Large intestine (tissue), 3 donors: ENCODE measurements around the gene CRTAC1. TPM values are rescaled to one million over a fixed set of nuclear protein-coding genes. Genes with fewer than 3 reads are reported as not detected.

Experiments
- DNase-seq, 2 donors: peaks; one replicate each; pipeline versions ENCODE4 v3.0.0 to v3.0.0-alpha.2; 2013
- H3K27ac ChIP-seq: one replicate; pipeline ENCODE4 v1.5.1; 2013; ENCODE audit warnings: low read length
- H3K27me3 ChIP-seq: 2 replicates; pipeline ENCODE4 v1.6.1; 2013; ENCODE audit warnings: low read length; ENCODE audit not compliant: control insufficient read depth, insufficient read depth
- H3K36me3 ChIP-seq: 2 replicates; pipeline ENCODE4 v1.6.1; 2013; ENCODE audit warnings: low read length; ENCODE audit not compliant: control insufficient read depth, insufficient read depth
- H3K4me1 ChIP-seq: one replicate; pipeline ENCODE4 v1.6.1; 2013; ENCODE audit warnings: low read length; ENCODE audit not compliant: control insufficient read depth, insufficient read depth
- H3K4me3 ChIP-seq: one replicate; pipeline ENCODE4 v1.5.1; 2013; ENCODE audit warnings: low read length
- H3K9me3 ChIP-seq: one replicate; pipeline ENCODE4 v1.6.1; 2013; ENCODE audit warnings: mild to moderate bottlenecking, low read depth, low read length, moderate library complexity; ENCODE audit not compliant: control insufficient read depth
- WGBS: methylation state at CpG from one replicate; pipeline ENCODE4 v1.1.5; 2013; ENCODE audit warnings: low lambda C conversion rate; ENCODE audit not compliant: insufficient coverage; 5-methylcytosine and 5-hydroxymethylcytosine counted together
- polyA plus RNA-seq: library from polyadenylated mRNA; unstranded; fragments of 120-200 nt; gene quantifications from one replicate; pipeline ENCODE4 v1.2.1, GENCODE V29; 2013

The CRTAC1 gene
- polyA plus RNA-seq, 1 donor: 2.5 TPM

DNA sequence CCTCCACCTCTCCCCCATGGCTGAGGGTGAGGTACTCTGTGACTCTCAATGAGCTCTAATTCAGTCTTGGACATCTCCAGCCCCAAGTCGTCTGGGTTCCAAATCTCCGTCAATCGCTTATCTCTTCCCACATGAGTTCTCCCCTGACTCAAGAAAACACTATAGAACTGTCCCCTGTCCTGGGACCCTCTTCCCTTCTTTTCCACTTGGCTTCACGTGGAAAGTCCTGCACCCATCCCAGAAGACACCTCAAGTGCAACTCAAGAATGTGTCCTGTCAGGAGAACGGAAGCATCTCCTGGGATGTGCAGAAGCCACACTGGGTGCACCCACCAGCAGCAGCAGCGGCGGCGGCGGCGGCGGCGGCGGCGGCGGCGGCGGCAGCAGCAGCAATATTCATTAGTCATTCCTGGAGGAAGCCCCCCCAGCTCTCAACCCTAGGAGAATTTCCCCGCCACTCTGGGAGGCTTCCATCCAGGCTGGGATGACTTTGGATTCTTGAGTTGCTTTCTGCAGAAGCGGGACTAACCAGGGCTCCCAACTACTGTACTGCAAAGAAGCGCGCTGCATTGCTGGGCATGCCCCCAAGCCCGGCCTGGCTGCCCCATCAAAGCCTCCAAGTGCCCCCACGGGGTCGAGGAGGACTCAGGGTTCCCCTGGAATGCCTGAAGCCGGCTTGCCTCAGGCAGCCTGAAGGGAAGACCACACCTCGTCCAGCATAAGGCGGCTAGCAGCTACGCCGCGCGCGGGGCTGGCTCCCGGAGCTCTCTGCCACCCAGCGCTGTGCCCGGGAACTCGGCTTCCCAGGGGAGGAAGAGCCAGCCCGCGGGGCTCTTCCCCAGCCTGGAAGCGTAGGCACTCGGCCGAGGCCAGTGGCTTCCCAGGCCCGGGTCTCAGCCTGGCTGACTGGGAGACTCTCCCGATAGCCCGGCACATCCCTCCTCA, 1.0 kb downstream of the CRTAC1 start:
- no peak for DNase-seq
- no peaks in the 10 kb centered on the region for H3K4me1 ChIP-seq
- H3K9me3 ChIP-seq: no peaks in the 10 kb centered on the region
- WGBS: no CpG with 5 or more reads among the region's 44 CpGs
- H3K4me3 ChIP-seq: peak overlapping the region; percentile 10
- H3K27me3 ChIP-seq: peaks cover 86% of the 10 kb centered on the region
- no peaks in the 10 kb centered on the region for H3K36me3 ChIP-seq
- H3K27ac ChIP-seq: no peak overlapping the region

DNA sequence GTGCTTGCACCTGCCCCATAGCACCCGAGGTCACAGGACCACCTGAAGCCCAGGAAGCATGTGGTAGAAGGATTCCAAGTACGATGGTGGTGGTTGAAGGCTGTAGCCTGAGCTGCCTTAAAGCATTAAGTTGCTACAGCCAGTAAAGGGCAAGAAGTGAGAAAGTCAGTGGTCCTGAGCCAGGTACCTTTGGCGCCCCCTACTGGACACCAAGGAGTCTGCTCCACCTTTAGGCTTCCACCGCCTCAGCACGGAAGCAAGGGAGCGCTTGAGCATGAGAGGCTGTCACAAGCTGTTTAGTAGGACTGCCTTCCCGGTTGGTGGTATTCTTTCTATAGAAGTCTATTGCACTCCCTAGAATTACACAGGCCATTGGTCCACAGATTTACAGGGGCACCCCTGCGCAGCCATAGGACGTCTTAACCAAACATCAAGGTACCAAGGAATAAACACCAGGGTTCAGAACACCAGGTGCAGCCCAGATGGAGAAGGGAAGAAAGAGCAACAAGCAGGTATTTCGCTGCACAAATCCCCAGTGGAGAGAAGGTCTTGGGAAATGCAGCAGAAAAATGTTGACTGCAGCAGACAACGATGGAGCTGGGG, 2.2 kb downstream of the CRTAC1 start:
- DNase-seq: peak; percentile 55 to 57
- no peaks in the 10 kb centered on the region for H3K36me3 ChIP-seq
- WGBS: no CpG with 5 or more reads among the region's 11 CpGs
- H3K9me3 ChIP-seq: no peaks in the 10 kb centered on the region
- peaks cover 82% of the 10 kb centered on the region for H3K27me3 ChIP-seq
- H3K4me3 ChIP-seq: no peak overlapping the region
- no peaks in the 10 kb centered on the region for H3K4me1 ChIP-seq
- H3K27ac ChIP-seq: no peak overlapping the region

DNA sequence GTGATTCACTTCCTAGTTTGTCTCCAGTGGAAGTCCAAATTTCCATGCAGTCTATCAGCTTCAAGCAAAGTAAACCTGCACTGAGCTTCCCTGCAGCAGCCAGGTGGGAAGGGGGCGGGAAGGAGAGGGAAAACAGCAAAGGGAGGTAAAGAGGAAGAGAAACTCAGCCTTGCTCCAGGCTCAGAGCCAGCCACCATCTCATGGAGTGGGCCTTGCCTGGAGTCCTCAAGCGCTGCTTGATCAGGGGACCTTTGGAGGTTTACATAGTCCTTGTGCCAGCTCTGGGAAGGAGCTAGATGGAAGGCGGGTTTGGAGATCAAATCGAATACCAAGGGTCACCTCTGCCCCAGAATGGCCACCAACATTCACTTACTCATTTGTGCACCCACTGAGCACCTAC, 7.4 kb downstream of the CRTAC1 start:
- H3K27ac ChIP-seq: no peak overlapping the region
- H3K9me3 ChIP-seq: no peaks in the 10 kb centered on the region
- H3K4me3 ChIP-seq: no peak overlapping the region
- WGBS: no CpG with 5 or more reads among the region's 4 CpGs
- no peak for DNase-seq
- H3K4me1 ChIP-seq: no peaks in the 10 kb centered on the region
- H3K27me3 ChIP-seq: peaks cover 54% of the 10 kb centered on the region
- H3K36me3 ChIP-seq: no peaks in the 10 kb centered on the region

GRCh38 chr10:98020784-98021183, 9.6 kb downstream of the CRTAC1 start:
- H3K4me3 ChIP-seq: no peak overlapping the region
- no CpG with 5 or more reads among the region's 1 CpG for WGBS
- H3K36me3 ChIP-seq: no peaks in the 10 kb centered on the region
- H3K27ac ChIP-seq: no peak overlapping the region
- no peaks in the 10 kb centered on the region for H3K9me3 ChIP-seq
- H3K4me1 ChIP-seq: no peaks in the 10 kb centered on the region
- no peak for DNase-seq
- peaks cover 49% of the 10 kb centered on the region for H3K27me3 ChIP-seq

DNA sequence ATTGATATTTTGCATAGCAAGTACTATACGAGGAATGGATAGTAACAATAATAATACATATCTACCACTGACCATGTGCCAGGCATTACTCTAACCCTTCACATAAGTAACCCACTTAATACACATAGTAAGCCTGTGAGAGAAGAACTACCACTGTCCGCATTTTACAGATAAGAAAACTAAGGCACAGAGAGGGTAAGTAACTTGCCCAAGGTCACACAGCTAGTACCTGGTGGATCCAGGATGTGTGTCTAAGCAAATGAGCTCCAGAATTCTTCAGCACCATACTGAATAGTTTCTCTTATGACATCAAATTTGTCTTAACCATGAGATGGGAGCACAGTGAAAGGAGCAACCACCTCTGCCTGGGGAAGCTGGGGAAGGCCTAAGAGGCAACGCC, 10.2 kb downstream of the CRTAC1 start:
- Histone ChIP-seq H3K36me3 (no peaks in the 10 kb centered on the region), H3K4me1 (no peaks in the 10 kb centered on the region), H3K27me3 (peaks cover 44% of the 10 kb centered on the region), H3K4me3 (no peak overlapping the region), H3K9me3 (no peaks in the 10 kb centered on the region), H3K27ac (no peak overlapping the region)
- no peak for DNase-seq
- WGBS: no CpG with 5 or more reads among the region's 3 CpGs

DNA sequence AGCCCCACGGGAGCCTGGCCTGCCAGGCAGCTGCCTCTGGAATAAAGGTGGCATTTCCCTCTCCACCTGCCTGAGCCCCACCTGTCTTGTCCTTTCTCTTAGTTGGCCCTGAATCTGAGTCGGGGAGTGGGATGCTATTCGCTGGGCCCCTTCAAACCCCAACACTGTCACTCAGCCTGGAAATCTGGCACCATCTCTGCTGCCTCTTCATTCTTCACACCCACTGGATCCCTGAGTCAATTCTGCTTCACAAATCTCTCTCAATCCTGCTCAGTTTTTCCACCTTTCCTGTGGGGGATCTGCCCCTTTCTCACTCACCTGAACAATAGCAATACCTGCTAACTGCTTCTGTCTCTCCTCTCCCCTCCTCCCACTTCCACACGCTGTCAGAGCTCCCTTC, 10.6 kb downstream of the CRTAC1 start:
- Histone ChIP-seq H3K27ac (no peak overlapping the region), H3K4me1 (no peaks in the 10 kb centered on the region), H3K27me3 (peaks cover 42% of the 10 kb centered on the region), H3K4me3 (no peak overlapping the region), H3K9me3 (no peaks in the 10 kb centered on the region), H3K36me3 (no peaks in the 10 kb centered on the region)
- no peak for DNase-seq
- WGBS: no CpG with 5 or more reads among the region's 4 CpGs

GRCh38 chr10:98016772-98017475, 13.5 kb downstream of the CRTAC1 start:
- H3K27me3 ChIP-seq: peaks cover 42% of the 10 kb centered on the region
- WGBS: 100% methylated on average over 3 of the region's 10 CpGs

DNA sequence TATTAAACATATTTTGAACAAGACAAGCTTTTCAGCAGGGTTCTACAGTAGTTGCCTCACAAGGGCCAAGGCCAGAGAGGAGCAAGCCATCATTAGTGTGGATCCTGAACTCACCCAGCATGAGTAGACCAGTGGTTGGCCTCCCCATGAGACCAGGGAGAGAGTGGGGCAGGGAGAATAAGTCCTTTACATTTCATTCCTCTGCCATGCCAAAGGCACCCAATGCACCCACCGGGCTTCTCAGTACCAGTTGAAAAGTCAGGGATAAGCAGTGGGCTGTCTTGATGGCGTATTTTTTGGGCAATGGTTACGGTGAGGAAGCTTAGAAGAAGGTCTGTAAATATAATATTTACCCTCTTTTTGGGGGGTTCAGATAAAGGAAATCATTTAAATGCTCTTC, 16.6 kb downstream of the CRTAC1 start:
- Histone ChIP-seq H3K36me3 (no peaks in the 10 kb centered on the region), H3K4me3 (no peak overlapping the region), H3K27ac (no peak overlapping the region), H3K9me3 (no peaks in the 10 kb centered on the region), H3K4me1 (no peaks in the 10 kb centered on the region), H3K27me3 (peaks cover 37% of the 10 kb centered on the region)
- WGBS: no CpG with 5 or more reads among the region's 3 CpGs
- DNase-seq: no peak

More at GRCh38 chr10:98016772-98017475, 13.5 kb downstream of the CRTAC1 start:
- no peaks in the 10 kb centered on the region for H3K9me3 ChIP-seq
- no peak for DNase-seq
- H3K4me1 ChIP-seq: no peaks in the 10 kb centered on the region
- H3K36me3 ChIP-seq: no peaks in the 10 kb centered on the region
- no peak overlapping the region for H3K4me3 ChIP-seq
- no peak overlapping the region for H3K27ac ChIP-seq

GRCh38 chr10:98013122-98013521, 17.3 kb downstream of the CRTAC1 start:
- no peak for DNase-seq

GRCh38 chr10:98012644-98013043, 17.8 kb downstream of the CRTAC1 start:
- DNase-seq: no peak
- Histone ChIP-seq H3K36me3 (no peaks in the 10 kb centered on the region), H3K4me3 (no peak overlapping the region), H3K27me3 (peaks cover 31% of the 10 kb centered on the region), H3K27ac (no peak overlapping the region), H3K4me1 (no peaks in the 10 kb centered on the region), H3K9me3 (no peaks in the 10 kb centered on the region)
- no CpG with 5 or more reads among the region's 2 CpGs for WGBS

More at GRCh38 chr10:98013122-98013521, 17.3 kb downstream of the CRTAC1 start:
- H3K4me3 ChIP-seq: no peak overlapping the region
- H3K36me3 ChIP-seq: no peaks in the 10 kb centered on the region
- no peaks in the 10 kb centered on the region for H3K9me3 ChIP-seq
- 73% methylated on average over 2 of the region's 4 CpGs for WGBS
- peaks cover 31% of the 10 kb centered on the region for H3K27me3 ChIP-seq
- H3K27ac ChIP-seq: no peak overlapping the region
- no peaks in the 10 kb centered on the region for H3K4me1 ChIP-seq
